Smooth muscle cell (in vitro differentiated cells): Measurements from ENCODE around the gene KDM6A. TPM values are rescaled to one million over a fixed set of nuclear protein-coding genes. Genes with fewer than 3 reads are reported as not detected.

Experiments used
- DNase-seq: peaks from one replicate; lab custom pipeline; 2025; ENCODE audit not compliant: unreplicated experiment; lab: John Stamatoyannopoulos, UW
- H2AFZ ChIP-seq: fragments of 200-600 bp; sonication (generic); 2 replicates; pipeline ENCODE4 v1.6.0; 2016; ENCODE audit warnings: antibody characterized with exemption, low read depth, mild to moderate bottlenecking
- H3F3A ChIP-seq: fragments of 200-600 bp; sonication (generic); 2 replicates; pipeline ENCODE4 v1.6.0; 2017; ENCODE audit warnings: antibody characterized with exemption, low read depth
- H3K27ac ChIP-seq: fragments of 200-600 bp; sonication (generic); 2 replicates; pipeline ENCODE4 v1.5.1; 2016; ENCODE audit warnings: low read depth, mild to moderate bottlenecking
- H3K27me3 ChIP-seq: fragments of 200-600 bp; sonication (generic); 2 replicates; pipeline ENCODE4 v1.6.1; 2016; ENCODE audit warnings: low read depth, mild to moderate bottlenecking
- H3K36me3 ChIP-seq: fragments of 200-600 bp; sonication (generic); 2 replicates; pipeline ENCODE4 v1.5.1; 2016; ENCODE audit warnings: low read depth
- H3K4me1 ChIP-seq: fragments of 200-600 bp; sonication (generic); 2 replicates; pipeline ENCODE4 v1.5.1; 2016; ENCODE audit warnings: low read depth
- H3K4me2 ChIP-seq: fragments of 200-600 bp; sonication (generic); 2 replicates; pipeline ENCODE4 v1.6.0; 2016; ENCODE audit warnings: mild to moderate bottlenecking
- H3K4me3 ChIP-seq: fragments of 200-600 bp; sonication (generic); 2 replicates; pipeline ENCODE4 v1.5.1; 2016; ENCODE audit warnings: mild to moderate bottlenecking
- H3K79me2 ChIP-seq: fragments of 200-600 bp; sonication (generic); 2 replicates; pipeline ENCODE4 v1.6.0; 2016; ENCODE audit warnings: low read depth, mild to moderate bottlenecking
- H3K9ac ChIP-seq: fragments of 200-600 bp; sonication (generic); 2 replicates; pipeline ENCODE4 v1.6.0; 2016; ENCODE audit warnings: low read depth
- H3K9me3 ChIP-seq: fragments of 200-600 bp; sonication (generic); replicated peaks from 2 replicates; pipeline ENCODE4 v1.5.1; 2016; ENCODE audit warnings: low read depth
- H4K20me1 ChIP-seq: fragments of 200-600 bp; sonication (generic); 2 replicates; pipeline ENCODE4 v1.6.0; 2016; ENCODE audit warnings: low read depth
- CTCF ChIP-seq: fragments of 200-600 bp; sonication (generic); IDR thresholded peaks from 2 replicates; pipeline ENCODE4 v1.5.1; 2017; ENCODE audit warnings: borderline replicate concordance, mild to moderate bottlenecking, antibody characterized with exemption; ENCODE audit not compliant: insufficient read depth, poor library complexity, severe bottlenecking
- WGBS: methylation state at CpG from one replicate; pipeline ENCODE4 v1.1.7; 2016; ENCODE audit warnings: low lambda C conversion rate; 5-methylcytosine and 5-hydroxymethylcytosine counted together
- polyA plus RNA-seq: library from polyadenylated mRNA; unstranded; fragments of >200 nt; fragmentation: Nextera tagmentation; extraction: Ambion mirVana; gene quantifications from 2 replicates; pipeline ENCODE4 v1.2.1, GENCODE V29; 2016
- total RNA-seq: library from RNA; depleted of rRNA; stranded (reverse); fragments of >200 nt; gene quantifications from 2 replicates; pipeline ENCODE4 v1.2.3, GENCODE V29; 2014

Gene KDM6A
- total and polyA plus RNA-seq, 2 experiments from 2014 or later = 9.6 to 28.1 TPM

GRCh38 chrX:45022150-45022549 lies 149.2 kb downstream of the KDM6A start:
- Histone ChIP-seq H3K27ac (no peak overlapping the region), H3F3A (no peaks in the 10 kb centered on the region), H3K27me3 (no peaks in the 10 kb centered on the region), H3K4me3 (no peak overlapping the region), H4K20me1 (peaks cover 40% of the 10 kb centered on the region), H3K36me3 (no peaks in the 10 kb centered on the region), H3K4me1 (no peaks in the 10 kb centered on the region), H3K4me2 (no peak overlapping the region), H3K9ac (no peak overlapping the region), H3K9me3 (no peaks in the 10 kb centered on the region), H2AFZ (no peak overlapping the region), H3K79me2 (peaks cover 72% of the 10 kb centered on the region)
- DNase-seq = no peak
- WGBS = 75% methylated on average over 5 of the region's 5 CpGs
- no peak for TF ChIP-seq CTCF

- Histone ChIP-seq H3K9me3 (no peaks in the 10 kb centered on the region), H3F3A (no peaks in the 10 kb centered on the region), H2AFZ (no peak overlapping the region), H3K9ac (no peak overlapping the region), H3K36me3 (no peaks in the 10 kb centered on the region), H3K27ac (no peak overlapping the region), H3K27me3 (no peaks in the 10 kb centered on the region), H4K20me1 (peaks cover 31% of the 10 kb centered on the region), H3K79me2 (peaks cover 77% of the 10 kb centered on the region), H3K4me2 (no peak overlapping the region), H3K4me1 (no peaks in the 10 kb centered on the region), H3K4me3 (no peak overlapping the region)
- no peak for DNase-seq
- WGBS = 74% methylated on average over 1 of the region's 1 CpG
- no peak for TF ChIP-seq CTCF
Observed at GRCh38 chrX:45024501-45024900, 151.5 kb downstream of the KDM6A start.

- Histone ChIP-seq H3K27me3 (no peaks in the 10 kb centered on the region), H3K9me3 (no peaks in the 10 kb centered on the region), H3K4me3 (no peak overlapping the region), H3K4me1 (no peaks in the 10 kb centered on the region), H2AFZ (no peak overlapping the region), H3K27ac (no peak overlapping the region), H4K20me1 (peaks cover 27% of the 10 kb centered on the region), H3F3A (no peaks in the 10 kb centered on the region), H3K9ac (no peak overlapping the region), H3K4me2 (no peak overlapping the region), H3K36me3 (no peaks in the 10 kb centered on the region), H3K79me2 (peaks cover 76% of the 10 kb centered on the region)
- 81% methylated on average over 2 of the region's 2 CpGs for WGBS
- DNase-seq = no peak
- TF ChIP-seq CTCF = no peak
Observed at GRCh38 chrX:45026036-45026435, 153.0 kb downstream of the KDM6A start.

- Histone ChIP-seq H3K27me3 (no peaks in the 10 kb centered on the region), H3K9me3 (no peaks in the 10 kb centered on the region), H4K20me1 (peaks cover 49% of the 10 kb centered on the region), H3K4me1 (no peaks in the 10 kb centered on the region), H3K4me2 (no peak overlapping the region), H3K27ac (no peak overlapping the region), H3F3A (no peaks in the 10 kb centered on the region), H2AFZ (no peak overlapping the region), H3K4me3 (no peak overlapping the region), H3K36me3 (no peaks in the 10 kb centered on the region), H3K79me2 (peaks cover 89% of the 10 kb centered on the region), H3K9ac (no peak overlapping the region)
- DNase-seq = no peak
- no peak for TF ChIP-seq CTCF
- 65% methylated on average over 3 of the region's 3 CpGs for WGBS
Observed at GRCh38 chrX:45031830-45032378, 158.9 kb downstream of the KDM6A start.
